Mucosa of stomach (tissue), 1 donor: Measurements from ENCODE around the gene MUC13.
A peak's percentile ranks its signal among the peaks of the same experiment; 100 is the strongest.

Experiments
- H3K27me3 ChIP-seq: one replicate; pipeline ENCODE4 v1.7.0; 2013; ENCODE audit warnings: mild to moderate bottlenecking, low read length; ENCODE audit not compliant: control insufficient read depth, insufficient read depth
- H3K36me3 ChIP-seq: one replicate; pipeline ENCODE4 v1.7.0; 2013; ENCODE audit warnings: low read length; ENCODE audit not compliant: control insufficient read depth, insufficient read depth
- H3K4me1 ChIP-seq: one replicate; pipeline ENCODE4 v1.7.0; 2013; ENCODE audit warnings: mild to moderate bottlenecking, low read length; ENCODE audit not compliant: control insufficient read depth, insufficient read depth
- H3K4me3 ChIP-seq: one replicate; pipeline ENCODE4 v1.7.0; 2013; ENCODE audit warnings: low read length
- H3K9ac ChIP-seq: one replicate; pipeline ENCODE4 v1.7.0; 2013; ENCODE audit warnings: mild to moderate bottlenecking, low read length, moderate library complexity
- H3K9me3 ChIP-seq: one replicate; pipeline ENCODE4 v1.7.0; 2013; ENCODE audit warnings: mild to moderate bottlenecking, low read length, moderate library complexity; ENCODE audit not compliant: control insufficient read depth
- donor health status: Pancreatic carcinoma.

The MUC13 gene

GRCh38 chr3:124934577-124934976, at the start of gene MUC13:
Gene MUC13 (minus strand): TSS chr3:124934751. CDS start chr3:124934712, 39 bp downstream.
- Histone ChIP-seq H3K4me1 (peaks cover 24% of the 10 kb centered on the region), H3K36me3 (no peaks in the 10 kb centered on the region), H3K9me3 (no peaks in the 10 kb centered on the region), H3K4me3 (peak within 1 kb of the TSS; percentile 45), H3K9ac (peak within 1 kb of the TSS; percentile 59), H3K27me3 (no peaks in the 10 kb centered on the region)

- H3K9me3 ChIP-seq, result no peaks in the 10 kb centered on the region
- no peak overlapping the region for H3K4me3 ChIP-seq
- H3K9ac ChIP-seq, result no peak overlapping the region
- no peaks in the 10 kb centered on the region for H3K27me3 ChIP-seq
- peaks cover 12% of the 10 kb centered on the region for H3K4me1 ChIP-seq
- no peaks in the 10 kb centered on the region for H3K36me3 ChIP-seq
These were observed 48.3 kb upstream of the MUC13 start for GRCh38 chr3:124982855-124983254.

GRCh38 chr3:124981472-124981871, 46.9 kb upstream of the MUC13 start:
- H3K36me3 ChIP-seq, result no peaks in the 10 kb centered on the region
- H3K4me1 ChIP-seq, result peaks cover 14% of the 10 kb centered on the region
- no peak overlapping the region for H3K9ac ChIP-seq
- H3K27me3 ChIP-seq, result no peaks in the 10 kb centered on the region
- no peaks in the 10 kb centered on the region for H3K9me3 ChIP-seq
- no peak overlapping the region for H3K4me3 ChIP-seq

DNA sequence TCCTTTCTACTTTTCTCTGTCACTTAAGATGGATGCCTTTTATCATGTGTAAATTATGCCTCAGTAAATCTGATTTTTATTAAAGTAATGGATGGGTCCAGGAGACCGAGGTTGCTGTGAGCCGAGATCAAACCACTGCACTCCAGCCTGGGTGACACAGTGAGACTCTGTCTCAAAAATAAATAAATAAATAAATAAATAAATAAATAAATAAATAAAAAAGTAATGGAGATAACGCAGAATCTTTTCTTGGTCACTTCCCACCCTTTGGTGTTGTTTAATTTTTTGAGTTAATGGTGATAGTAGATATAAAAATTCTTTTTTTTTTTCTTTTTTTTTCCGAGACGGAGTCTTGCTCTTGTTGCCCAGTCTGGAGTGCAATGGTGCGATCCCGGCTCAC, 44.1 kb upstream of the MUC13 start:
- Histone ChIP-seq H3K9ac (no peak overlapping the region), H3K4me1 (peaks cover 22% of the 10 kb centered on the region), H3K36me3 (no peaks in the 10 kb centered on the region), H3K27me3 (no peaks in the 10 kb centered on the region), H3K9me3 (no peaks in the 10 kb centered on the region), H3K4me3 (no peak overlapping the region)

GRCh38 chr3:124976383-124976782, 41.8 kb upstream of the MUC13 start:
- no peaks in the 10 kb centered on the region for H3K9me3 ChIP-seq
- peaks cover 40% of the 10 kb centered on the region for H3K4me1 ChIP-seq
- H3K36me3 ChIP-seq, result no peaks in the 10 kb centered on the region
- no peak overlapping the region for H3K4me3 ChIP-seq
- H3K9ac ChIP-seq, result no peak overlapping the region
- no peaks in the 10 kb centered on the region for H3K27me3 ChIP-seq

- Histone ChIP-seq H3K4me3 (no peak overlapping the region), H3K36me3 (no peaks in the 10 kb centered on the region), H3K27me3 (no peaks in the 10 kb centered on the region), H3K4me1 (peaks cover 44% of the 10 kb centered on the region), H3K9ac (no peak overlapping the region), H3K9me3 (no peaks in the 10 kb centered on the region)
These were observed 40.1 kb upstream of the MUC13 start for GRCh38 chr3:124974691-124975090.

GRCh38 chr3:124973290-124973689, 38.7 kb upstream of the MUC13 start:
- Histone ChIP-seq H3K9me3 (no peaks in the 10 kb centered on the region), H3K4me3 (no peak overlapping the region), H3K9ac (no peak overlapping the region), H3K4me1 (peaks cover 44% of the 10 kb centered on the region), H3K27me3 (no peaks in the 10 kb centered on the region), H3K36me3 (no peaks in the 10 kb centered on the region)

- Histone ChIP-seq H3K9me3 (no peaks in the 10 kb centered on the region), H3K36me3 (no peaks in the 10 kb centered on the region), H3K4me3 (no peak overlapping the region), H3K9ac (no peak overlapping the region), H3K27me3 (no peaks in the 10 kb centered on the region), H3K4me1 (peaks cover 44% of the 10 kb centered on the region)
These were observed 37.9 kb upstream of the MUC13 start for GRCh38 chr3:124972457-124972856.

GRCh38 chr3:124969963-124970722, 35.6 kb upstream of the MUC13 start:
- no peaks in the 10 kb centered on the region for H3K9me3 ChIP-seq
- H3K9ac ChIP-seq, result no peak overlapping the region
- H3K36me3 ChIP-seq, result no peaks in the 10 kb centered on the region
- H3K4me1 ChIP-seq, result peaks cover 46% of the 10 kb centered on the region
- H3K4me3 ChIP-seq, result no peak overlapping the region
- no peaks in the 10 kb centered on the region for H3K27me3 ChIP-seq

DNA sequence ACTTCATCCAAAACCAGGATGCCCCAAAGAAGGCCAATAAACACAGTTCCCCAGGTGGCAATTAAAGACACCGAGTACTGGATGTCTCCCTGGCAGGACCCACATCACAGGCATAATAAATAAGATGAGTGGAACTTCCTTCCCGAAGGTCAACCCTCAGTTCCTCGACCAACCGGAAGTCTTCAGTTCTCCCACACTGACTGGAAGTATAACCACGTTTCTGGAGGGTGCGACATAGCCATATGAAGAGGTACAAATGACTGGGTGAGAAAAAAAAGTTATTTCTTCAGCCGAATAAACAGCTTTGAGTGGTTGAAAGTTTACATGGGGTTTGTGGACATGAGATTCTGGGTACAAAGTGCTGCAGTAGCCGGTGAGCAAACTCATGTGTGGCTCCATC, 34.6 kb upstream of the MUC13 start:
- Histone ChIP-seq H3K9me3 (no peaks in the 10 kb centered on the region), H3K4me1 (peaks cover 46% of the 10 kb centered on the region), H3K36me3 (no peaks in the 10 kb centered on the region), H3K4me3 (no peak overlapping the region), H3K9ac (no peak overlapping the region), H3K27me3 (no peaks in the 10 kb centered on the region)

DNA sequence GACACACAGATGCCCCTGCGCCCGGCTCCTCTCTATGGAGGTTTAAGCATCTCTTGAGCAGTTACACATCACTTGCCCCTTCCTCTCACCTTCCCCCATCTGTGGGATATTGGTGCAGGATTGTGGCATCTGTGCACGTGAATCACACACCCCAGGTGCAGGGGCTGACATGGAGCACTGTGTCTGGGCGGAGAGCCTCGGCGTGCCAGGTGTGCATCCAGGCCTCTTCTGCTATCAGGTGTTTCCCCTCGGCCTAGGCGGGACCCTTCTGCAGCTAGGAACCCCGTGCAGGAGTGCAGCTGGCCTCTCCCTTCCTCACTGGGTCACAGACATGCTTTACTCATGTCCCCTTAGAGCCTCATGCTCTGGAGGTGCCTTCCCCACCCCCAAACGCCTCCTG, 33.4 kb upstream of the MUC13 start:
- H3K27me3 ChIP-seq, result no peaks in the 10 kb centered on the region
- H3K9me3 ChIP-seq, result no peaks in the 10 kb centered on the region
- H3K36me3 ChIP-seq, result no peaks in the 10 kb centered on the region
- H3K4me3 ChIP-seq, result no peak overlapping the region
- H3K9ac ChIP-seq, result no peak overlapping the region
- peaks cover 46% of the 10 kb centered on the region for H3K4me1 ChIP-seq

DNA sequence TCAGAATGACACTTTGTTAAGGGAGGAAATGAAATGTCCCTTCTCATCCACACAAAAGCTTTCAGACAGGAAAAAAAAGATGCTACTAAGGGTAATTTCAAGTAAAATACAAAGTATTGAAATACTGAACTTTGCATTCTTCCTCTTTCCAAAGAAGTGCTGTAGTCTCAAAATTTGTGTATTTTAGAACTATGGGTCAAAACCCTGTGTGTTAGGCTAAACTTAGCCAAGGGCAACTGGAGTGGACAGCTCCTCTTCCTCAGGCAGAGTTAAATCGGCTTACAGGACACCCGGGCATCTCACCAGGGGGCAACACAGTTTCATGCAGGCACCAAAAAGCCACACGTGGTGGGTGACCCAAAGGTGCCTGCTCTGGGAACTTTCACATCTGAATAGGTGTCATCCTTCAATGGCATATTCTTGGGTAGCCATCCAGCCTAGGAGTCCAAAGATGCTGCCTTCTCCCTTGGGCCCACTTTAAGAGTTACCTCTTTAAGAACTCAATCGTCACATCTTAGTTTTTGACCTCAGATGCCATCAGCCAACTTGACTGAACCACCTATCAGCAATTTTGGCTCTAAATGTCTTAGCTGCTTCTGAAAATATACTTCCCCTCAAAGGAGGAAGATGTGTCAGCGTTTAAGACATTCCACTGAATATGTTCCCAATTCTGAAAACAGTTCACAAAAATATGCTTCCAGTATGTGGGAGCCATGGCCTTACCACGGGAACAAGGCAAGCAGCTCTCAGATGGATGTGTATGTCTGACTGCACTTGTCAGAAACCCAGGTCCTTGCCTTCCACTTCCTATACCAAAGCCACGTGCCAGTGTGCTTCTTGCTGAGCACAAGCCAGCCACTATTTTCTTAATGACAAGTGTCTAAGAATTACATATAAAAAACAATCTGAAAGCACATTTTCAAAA, 32.2 kb upstream of the MUC13 start:
- Histone ChIP-seq H3K4me3 (no peak overlapping the region), H3K9ac (no peak overlapping the region), H3K9me3 (no peaks in the 10 kb centered on the region), H3K36me3 (no peaks in the 10 kb centered on the region), H3K27me3 (no peaks in the 10 kb centered on the region), H3K4me1 (peaks cover 38% of the 10 kb centered on the region)
